A549 (cell line): Measurements from ENCODE around the gene FGD2.

Experiments
- BCL3 ChIP-seq: fragments of >200 bp; sonication (Bioruptor Twin); formaldehyde crosslinking; IDR thresholded peaks from 3 replicates; pipeline ENCODE4 v1.6.1; 2016
- CHD4 ChIP-seq: fragments of 200-600 bp; sonication (generic); IDR thresholded peaks from 2 replicates; pipeline ENCODE4 v1.6.1; 2016; ENCODE audit warnings: antibody characterized with exemption, mild to moderate bottlenecking, borderline replicate concordance
- EP300 ChIP-seq, 2 experiments: fragments of >200 bp; sonication (Bioruptor Twin); formaldehyde crosslinking; IDR thresholded peaks; 2 replicates in 1 of 2; 3 replicates in 1 of 2; pipeline ENCODE4 v1.6.1; 2016 to 2017
- GATA3 ChIP-seq: IDR thresholded peaks from 2 replicates; pipeline ENCODE4 v1.6.1; 2012; ENCODE audit warnings: borderline replicate concordance
- HOXB5 ChIP-seq: fragments of 250-450 bp; sonication (Bioruptor Pico); IDR thresholded peaks from 2 replicates; pipeline ENCODE4 v1.5.0; 2020; ENCODE audit warnings: mild to moderate bottlenecking, moderate library complexity
- KDM1A ChIP-seq: fragments of 200-600 bp; sonication (generic); IDR thresholded peaks from 2 replicates; pipeline ENCODE4 v1.6.1; 2016; ENCODE audit warnings: low read depth, mild to moderate bottlenecking
- MAX ChIP-seq: IDR thresholded peaks from 2 replicates; pipeline ENCODE4 v1.6.1; 2012
- NFE2L2 ChIP-seq: fragments of 150-350 bp; conservative IDR thresholded peaks from 2 replicates; pipeline ENCODE4 v1.6.1; 2014; ENCODE audit warnings: low read length
- POLR2A ChIP-seq: IDR thresholded peaks from 2 replicates; pipeline ENCODE4 v1.6.1; 2012; ENCODE audit warnings: mild to moderate bottlenecking, low read length
- RFX5 ChIP-seq: fragments of 450-650 bp; IDR thresholded peaks from 2 replicates; pipeline ENCODE4 v1.7.1; 2014; ENCODE audit warnings: antibody characterized with exemption, mild to moderate bottlenecking, moderate library complexity
- SMC3 ChIP-seq: fragments of >200 bp; sonication (Bioruptor Twin); formaldehyde crosslinking; IDR thresholded peaks from 3 replicates; pipeline ENCODE4 v1.6.1; 2018; ENCODE audit warnings: inconsistent platforms
- SREBF2 ChIP-seq: fragments of 450-650 bp; IDR thresholded peaks from 2 replicates; pipeline ENCODE4 v1.6.1; 2014; ENCODE audit warnings: mild to moderate bottlenecking, moderate library complexity
- TF ChIP-seq, protein P1 (sequence below): fragments of >200 bp; sonication (Bioruptor Twin); formaldehyde crosslinking; IDR thresholded peaks from 3 replicates; pipeline ENCODE4 v1.5.1; 2016
- TF ChIP-seq, protein P2 (sequence below): fragments of 450-650 bp; IDR thresholded peaks from 2 replicates; pipeline ENCODE4 v1.6.1; 2014; ENCODE audit warnings: antibody characterized with exemption

DNA sequence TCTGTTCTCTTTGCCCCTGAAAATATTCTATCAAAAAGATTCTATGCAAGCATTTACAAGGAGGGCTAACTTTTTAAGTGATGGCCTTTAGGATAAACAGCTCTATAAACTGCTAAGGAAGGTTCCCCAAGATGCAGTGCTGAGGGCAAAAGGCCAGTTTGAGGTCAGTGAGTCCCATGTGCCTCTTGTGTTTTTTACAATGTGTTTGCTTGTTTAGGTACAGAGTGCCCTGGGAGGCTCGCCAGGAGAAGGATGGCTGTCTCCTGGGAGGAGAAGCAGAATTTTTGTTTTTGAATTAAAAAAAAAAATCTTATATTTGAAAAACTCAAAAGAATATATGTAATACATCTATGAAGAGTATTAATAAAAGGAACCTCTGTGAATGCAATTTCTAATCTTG is 32.3 kb upstream of the FGD2 start:
- TF ChIP-seq, protein P1, sequence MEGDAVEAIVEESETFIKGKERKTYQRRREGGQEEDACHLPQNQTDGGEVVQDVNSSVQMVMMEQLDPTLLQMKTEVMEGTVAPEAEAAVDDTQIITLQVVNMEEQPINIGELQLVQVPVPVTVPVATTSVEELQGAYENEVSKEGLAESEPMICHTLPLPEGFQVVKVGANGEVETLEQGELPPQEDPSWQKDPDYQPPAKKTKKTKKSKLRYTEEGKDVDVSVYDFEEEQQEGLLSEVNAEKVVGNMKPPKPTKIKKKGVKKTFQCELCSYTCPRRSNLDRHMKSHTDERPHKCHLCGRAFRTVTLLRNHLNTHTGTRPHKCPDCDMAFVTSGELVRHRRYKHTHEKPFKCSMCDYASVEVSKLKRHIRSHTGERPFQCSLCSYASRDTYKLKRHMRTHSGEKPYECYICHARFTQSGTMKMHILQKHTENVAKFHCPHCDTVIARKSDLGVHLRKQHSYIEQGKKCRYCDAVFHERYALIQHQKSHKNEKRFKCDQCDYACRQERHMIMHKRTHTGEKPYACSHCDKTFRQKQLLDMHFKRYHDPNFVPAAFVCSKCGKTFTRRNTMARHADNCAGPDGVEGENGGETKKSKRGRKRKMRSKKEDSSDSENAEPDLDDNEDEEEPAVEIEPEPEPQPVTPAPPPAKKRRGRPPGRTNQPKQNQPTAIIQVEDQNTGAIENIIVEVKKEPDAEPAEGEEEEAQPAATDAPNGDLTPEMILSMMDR = no peak
- TF ChIP-seq POLR2A (no peak), KDM1A (no peak), NFE2L2 (no peak), MAX (no peak), HOXB5 (CRISPR knock-in tag) (no peak), RFX5 (no peak), SREBF2 (no peak), EP300 (IDR thresholded peaks at IDR 0.05) (no peak), BCL3 (no peak), CHD4 (no peak), GATA3 (no peak), SMC3 (no peak)
- TF ChIP-seq, protein P2, sequence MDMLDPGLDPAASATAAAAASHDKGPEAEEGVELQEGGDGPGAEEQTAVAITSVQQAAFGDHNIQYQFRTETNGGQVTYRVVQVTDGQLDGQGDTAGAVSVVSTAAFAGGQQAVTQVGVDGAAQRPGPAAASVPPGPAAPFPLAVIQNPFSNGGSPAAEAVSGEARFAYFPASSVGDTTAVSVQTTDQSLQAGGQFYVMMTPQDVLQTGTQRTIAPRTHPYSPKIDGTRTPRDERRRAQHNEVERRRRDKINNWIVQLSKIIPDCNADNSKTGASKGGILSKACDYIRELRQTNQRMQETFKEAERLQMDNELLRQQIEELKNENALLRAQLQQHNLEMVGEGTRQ = no peak
